ENCODE measurements around the gene ITGA11.

The ITGA11 gene

DNA sequence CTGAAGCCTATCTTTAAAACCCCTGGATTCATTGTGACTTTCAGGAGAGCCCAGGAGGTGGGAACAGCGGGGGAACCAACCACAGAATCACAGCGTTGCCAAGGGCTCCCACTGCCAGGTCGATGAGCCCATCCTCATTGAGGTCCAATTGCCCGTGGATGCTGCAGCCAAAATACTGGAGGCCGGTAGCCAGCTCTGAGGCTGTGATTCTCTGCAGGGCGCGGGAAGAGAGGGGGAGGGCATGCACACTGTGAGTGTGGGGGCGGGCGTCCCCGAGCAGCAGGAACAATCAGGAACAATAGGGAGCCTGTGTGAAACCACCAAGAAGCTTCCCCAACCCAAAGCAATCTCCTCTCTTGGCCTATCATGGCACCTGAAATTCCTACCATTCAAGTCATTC, 101.1 kb downstream of the ITGA11 start:
- DNase-seq (ENCODE audit: low spot score): no peak

- DNase-seq (ENCODE audit: low spot score): no peak
These were observed 101.5 kb downstream of the ITGA11 start for GRCh38 chr15:68330416-68330815.

GRCh38 chr15:68328964-68329363, 103.0 kb downstream of the ITGA11 start:
- DNase-seq (ENCODE audit: low spot score): no peak

DNA sequence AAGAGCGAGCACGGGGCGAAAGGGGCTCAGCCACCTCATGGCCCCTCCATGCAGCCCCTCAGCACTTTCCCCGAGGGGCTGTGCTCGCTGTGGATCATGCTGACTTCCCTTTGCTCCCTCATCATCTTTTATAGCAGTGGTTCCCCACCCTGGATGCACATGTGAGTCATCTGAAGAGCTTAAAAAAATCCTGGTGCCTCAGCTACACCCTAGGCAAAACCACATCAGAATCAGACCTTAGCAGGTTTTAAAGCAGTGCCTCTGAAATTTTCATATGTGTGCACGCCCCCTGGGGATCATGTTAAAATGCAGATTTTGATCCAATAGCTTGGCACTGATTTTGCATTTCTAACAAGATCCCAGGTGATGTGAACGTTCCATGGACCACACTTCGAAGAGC, 103.5 kb downstream of the ITGA11 start:
- DNase-seq (ENCODE audit: low spot score): no peak

DNA sequence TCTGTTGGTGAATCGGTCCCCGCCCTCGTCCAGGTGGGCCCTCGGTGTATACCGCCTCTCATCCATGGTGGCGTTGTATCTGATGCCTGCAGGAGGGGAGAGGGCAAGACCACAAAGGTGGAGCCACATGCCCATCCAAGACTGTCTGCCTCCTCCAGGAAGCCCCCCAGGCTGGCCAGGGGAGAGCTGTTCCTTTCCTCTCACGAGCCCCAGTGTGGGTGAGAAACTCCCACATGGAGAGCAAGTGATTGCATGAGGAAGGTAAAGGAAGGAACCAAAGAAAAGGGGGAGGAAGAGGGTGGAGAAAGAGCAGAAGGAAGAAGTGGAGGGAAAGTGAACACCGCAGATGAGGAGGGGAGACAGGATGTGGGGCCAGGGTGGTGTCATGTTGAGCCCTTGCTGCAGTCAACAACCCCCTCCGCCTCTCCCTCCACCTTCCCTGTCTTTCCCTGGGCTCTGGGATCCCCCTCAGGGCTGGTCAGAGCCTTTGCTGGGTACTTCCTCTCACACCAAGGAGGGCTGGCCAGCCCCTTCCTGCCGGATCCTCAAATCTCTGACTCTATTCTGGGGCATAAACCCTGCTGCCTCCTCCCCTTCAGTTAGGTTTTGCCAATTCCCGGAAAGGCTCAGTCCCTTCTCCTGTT, 105.1 kb downstream of the ITGA11 start:
- DNase-seq (ENCODE audit: low spot score): no peak

DNA sequence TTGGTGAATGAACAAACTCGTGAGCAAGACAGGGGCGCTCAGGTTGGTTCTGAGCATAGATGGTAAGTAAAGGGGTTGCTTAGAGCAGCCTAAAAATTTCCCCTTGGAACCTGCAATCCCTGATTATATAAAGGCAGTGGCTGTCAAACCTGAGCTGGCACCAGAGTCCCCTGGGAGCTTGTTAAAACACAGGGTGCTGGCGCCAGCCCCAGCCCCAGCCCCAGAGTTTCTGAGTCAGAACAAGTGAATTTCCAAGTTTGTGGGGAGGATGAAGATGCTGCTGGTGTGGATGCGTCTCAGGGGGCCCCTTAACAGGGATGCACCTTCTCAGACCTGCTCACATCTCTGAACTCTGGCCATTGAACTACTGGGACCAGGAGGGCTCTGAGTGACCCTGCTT, 106.2 kb downstream of the ITGA11 start:
- no peak for DNase-seq (ENCODE audit: low spot score)

DNA sequence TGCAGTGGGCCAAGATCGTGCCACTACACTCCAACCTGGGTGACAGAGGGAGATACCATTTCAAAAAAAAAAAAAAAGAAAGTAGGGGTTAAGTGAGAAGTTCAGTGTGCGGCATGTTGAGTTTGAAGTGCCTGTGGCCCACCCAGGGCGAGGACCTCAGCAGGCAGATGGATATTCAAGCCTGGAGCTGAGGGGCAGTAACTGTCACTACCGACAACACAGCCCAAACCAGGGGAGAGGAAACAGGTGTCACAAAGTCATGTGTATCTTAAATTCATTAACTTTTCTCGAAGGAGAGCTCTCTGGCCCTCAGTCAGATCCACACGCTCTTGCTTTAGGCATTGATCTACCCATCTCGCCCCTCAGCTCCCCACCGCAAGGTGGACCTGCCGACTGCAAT, 109.2 kb downstream of the ITGA11 start:
- DNase-seq (ENCODE audit: low spot score): no peak

DNA sequence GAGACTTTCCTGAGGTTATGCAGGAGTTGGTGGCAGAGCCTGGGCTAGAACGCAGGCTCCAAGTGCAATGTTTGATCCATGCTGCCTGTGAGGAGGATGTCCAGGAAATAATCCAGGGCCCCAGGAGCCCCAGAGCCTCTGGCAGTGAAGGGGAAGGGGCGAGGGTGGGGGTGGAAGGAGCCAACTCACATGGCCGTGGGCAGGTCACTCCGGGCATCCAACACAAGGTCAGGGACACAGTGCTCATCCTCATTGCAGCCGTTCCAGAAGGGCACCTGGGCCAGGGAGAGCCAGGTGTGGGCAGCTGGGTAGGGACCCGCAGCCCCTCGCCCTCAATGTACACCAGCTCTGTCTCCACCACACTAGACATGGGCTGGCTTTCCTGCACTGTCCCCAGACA, 110.7 kb downstream of the ITGA11 start:
- no peak for DNase-seq (ENCODE audit: low spot score)

DNA sequence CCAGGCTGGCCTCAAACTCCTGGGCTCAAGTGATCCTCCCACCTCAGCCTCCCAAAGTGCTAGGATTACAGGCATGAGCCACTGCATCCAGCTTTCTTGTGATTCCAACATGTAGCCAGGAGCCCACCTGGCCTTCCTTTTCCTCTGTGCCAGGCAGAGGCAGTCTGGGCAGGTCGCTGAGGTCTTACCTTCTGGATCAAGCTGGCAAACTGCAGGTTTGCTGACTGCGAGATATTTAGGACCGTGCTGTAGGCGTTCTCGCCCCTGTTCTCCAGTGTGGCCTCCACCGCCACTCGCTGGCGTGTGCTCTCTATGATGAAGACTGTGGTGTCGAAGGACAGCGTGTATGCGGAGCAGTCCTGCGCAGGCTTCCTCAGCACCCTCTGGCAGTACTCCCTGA, 112.0 kb downstream of the ITGA11 start:
- no peak for DNase-seq (ENCODE audit: low spot score)

GRCh38 chr15:68318931-68319909, 112.7 kb downstream of the ITGA11 start:
- no peak for DNase-seq (ENCODE audit: low spot score)

GRCh38 chr15:68318008-68318835, 113.7 kb downstream of the ITGA11 start:
- DNase-seq (ENCODE audit: low spot score): no peak

- no peak for DNase-seq (ENCODE audit: low spot score)
These were observed 114.5 kb downstream of the ITGA11 start for GRCh38 chr15:68317281-68318007.

GRCh38 chr15:68316061-68316804, 115.7 kb downstream of the ITGA11 start:
- DNase-seq (ENCODE audit: low spot score): no peak

- DNase-seq (ENCODE audit: low spot score): no peak
These were observed 116.4 kb downstream of the ITGA11 start for GRCh38 chr15:68315495-68316031.

DNA sequence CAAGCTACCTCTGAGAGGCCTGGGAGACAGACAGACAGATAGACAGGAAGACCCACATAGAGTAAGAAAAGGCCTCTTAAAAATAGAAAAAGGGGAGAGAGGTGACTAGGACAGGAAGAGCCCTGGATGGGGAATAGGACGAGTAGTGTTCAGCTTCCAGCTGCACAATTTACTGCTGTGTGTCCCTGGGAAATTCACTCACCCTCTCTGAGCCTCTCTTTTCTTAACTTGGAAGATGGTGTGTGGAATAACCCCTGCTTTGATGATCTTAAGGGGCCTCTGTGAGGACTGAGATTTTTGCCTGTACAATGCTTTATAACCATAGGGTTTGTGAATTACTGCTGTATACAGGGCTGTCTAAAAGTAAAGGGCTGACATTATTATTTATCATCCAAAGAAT, 116.9 kb downstream of the ITGA11 start:
- no peak for DNase-seq (ENCODE audit: low spot score)

- no peak for DNase-seq (ENCODE audit: low spot score)
These were observed 117.4 kb downstream of the ITGA11 start for GRCh38 chr15:68314563-68314962.

- DNase-seq (ENCODE audit: low spot score): no peak
These were observed 118.2 kb downstream of the ITGA11 start for GRCh38 chr15:68313501-68314410.

DNA sequence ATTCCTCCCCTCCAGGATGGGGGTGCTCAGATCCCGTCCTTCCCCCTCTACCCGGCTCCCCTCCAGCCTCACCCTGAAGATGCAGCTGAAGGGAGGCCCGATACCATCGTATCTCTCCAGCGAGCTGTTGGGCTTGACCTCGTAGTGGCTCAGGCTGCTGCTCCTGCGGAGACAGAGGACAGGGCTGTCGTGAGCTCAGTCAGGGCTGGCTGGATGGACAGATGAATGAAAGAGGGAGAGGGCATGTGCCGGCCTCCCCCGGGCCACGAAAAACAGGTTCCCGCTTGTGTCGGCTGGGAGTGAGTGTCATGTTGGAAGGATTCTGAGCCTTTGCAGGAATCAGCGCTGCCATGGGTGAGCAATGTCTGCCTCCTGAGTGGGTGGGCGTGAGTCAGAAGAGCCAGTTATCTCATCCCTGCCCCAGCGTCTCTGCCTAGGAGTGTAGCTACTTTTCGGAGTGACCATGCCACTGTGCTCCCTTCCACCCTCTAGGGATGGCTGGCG, 119.2 kb downstream of the ITGA11 start:
- DNase-seq (ENCODE audit: low spot score): no peak

GRCh38 chr15:68311859-68312557, 120.0 kb downstream of the ITGA11 start:
- DNase-seq (ENCODE audit: low spot score): no peak
